Stimulated activated CD4-positive, alpha-beta T cell treated with anti-CD3 and anti-CD28 coated beads, Interleukin-12 subunit alpha, Interleukin-12 subunit beta, amount 100 ng/mL, for 48 hours (primary cell): Measurements from ENCODE around the gene SLC25A22.

ENCODE experiments used
- DNase-seq, 3 donors: peaks; one replicate each; pipeline ENCODE4 v3.0.0-alpha.2; 2020; ENCODE audit warnings: low read depth in 2 of 3, low spot score in 1 of 3

The SLC25A22 gene

GRCh38 chr11:774873-775592 lies 23.0 kb downstream of the SLC25A22 start:
- no peak for DNase-seq

GRCh38 chr11:773830-774229 lies 24.3 kb downstream of the SLC25A22 start:
- no peak for DNase-seq

DNA sequence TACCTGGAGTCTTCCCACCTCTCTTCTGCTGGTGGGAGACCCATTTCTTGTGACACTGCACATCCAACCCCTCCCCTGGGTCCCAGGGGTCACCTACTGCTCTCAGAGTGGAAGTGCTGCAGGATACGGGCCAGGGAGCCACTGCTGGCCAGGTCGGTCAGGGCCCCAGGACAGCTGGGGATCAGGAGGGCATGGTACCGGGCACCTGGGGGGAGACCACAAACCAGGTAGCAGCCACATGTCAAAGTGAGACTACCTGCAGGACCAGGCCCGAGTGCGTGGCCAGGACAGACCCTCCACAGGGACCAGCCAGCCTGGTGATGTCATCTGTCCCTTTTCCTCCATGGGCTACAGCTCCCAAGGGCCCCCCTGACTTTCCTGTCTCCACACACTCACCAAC lies 24.7 kb downstream of the SLC25A22 start:
- DNase-seq: no peak

DNA sequence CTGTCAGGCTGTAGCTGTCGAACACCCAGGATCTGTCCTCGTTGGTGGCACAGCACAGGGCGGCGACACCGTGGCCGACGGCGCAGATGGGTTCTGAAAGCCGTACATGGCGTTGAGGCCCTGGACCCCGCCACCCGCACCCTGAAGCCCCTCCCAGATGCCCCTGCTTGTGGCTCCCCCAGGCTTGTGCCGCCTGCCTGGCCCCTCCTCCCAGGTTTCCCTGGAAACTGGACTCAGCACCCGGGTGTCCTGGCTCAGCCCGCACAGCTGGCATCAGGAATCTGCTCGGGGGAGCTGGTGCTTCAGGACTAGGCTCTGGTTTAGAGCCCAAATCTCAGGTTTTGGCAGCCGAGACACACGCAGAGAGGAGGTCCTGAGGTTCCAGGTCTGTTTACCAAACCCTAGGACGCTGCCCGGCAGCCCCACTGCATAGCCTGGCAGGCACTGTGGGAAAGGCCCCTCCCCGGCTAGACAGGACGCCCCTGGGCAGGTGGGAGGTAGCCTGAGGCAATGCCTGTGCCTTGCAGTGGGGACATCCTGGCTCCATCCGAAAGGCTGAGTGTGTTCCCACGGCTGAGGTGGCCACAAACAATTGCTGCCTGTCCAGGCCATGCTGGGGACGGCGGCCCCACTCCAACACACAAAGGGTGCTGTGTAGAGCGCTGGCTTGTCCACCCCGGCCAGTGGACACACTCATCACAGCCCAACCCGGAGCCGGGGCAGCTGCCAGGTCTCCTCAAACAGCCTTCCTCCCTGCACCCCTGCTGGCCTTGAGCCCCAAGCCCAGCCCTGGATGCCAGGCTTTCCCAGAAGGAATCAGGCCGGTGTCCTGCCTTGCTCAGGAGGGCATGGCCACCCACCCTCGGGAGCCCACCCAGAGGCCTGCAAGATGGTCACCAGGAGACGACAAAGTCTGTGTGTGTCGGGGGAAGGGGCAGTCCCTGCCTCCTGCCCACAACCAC lies 25.4 kb downstream of the SLC25A22 start:
- DNase-seq: no peak

GRCh38 chr11:771617-772204 lies 26.4 kb downstream of the SLC25A22 start:
- no peak for DNase-seq

DNA sequence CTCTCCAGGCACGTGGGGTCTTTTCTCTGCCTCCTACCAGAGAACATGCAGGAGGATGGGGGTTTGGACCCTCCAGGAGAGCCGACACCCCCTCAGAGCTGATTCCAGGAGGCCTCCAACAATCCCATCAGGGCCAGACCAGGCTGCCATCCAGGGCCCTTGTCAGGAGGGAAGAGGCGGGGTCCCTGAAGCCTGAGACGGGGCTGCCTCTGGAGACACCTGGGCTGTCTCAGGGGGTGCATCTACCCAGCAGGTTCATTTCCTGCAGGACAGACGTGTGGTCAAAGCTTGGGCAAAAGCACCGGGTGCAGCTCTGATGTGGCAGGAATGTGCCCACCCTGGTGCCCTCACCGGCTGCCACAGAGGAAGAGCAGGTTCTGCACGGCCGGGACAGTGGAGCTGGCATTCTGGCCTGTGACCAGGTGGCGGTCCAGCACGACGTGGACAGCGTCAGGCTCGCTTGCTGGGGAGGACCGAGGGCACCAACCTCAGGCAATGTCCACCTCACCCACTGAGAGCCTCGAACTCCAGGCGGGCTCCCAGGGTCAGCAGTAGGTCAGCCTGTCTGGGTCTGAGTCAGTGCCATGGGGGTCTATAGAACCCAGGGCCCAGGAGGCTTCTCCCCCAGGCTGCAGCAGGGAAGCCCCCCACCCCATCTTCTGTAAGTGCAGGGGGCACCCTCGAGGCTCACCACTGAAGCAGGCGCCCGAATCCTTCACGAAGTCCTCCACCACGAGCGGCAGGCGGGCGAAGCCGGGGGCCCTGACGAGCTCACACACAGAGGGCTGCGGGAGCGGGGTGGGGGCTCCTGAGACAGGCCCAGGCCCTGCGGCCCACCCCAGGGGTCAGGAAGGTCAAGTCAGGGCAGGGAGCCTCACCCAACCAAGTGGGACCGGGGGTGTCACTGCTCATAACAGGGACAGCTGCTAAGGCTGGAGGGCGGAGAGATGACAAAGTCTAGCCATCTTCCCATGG lies 27.2 kb downstream of the SLC25A22 start:
- DNase-seq: no peak

DNA sequence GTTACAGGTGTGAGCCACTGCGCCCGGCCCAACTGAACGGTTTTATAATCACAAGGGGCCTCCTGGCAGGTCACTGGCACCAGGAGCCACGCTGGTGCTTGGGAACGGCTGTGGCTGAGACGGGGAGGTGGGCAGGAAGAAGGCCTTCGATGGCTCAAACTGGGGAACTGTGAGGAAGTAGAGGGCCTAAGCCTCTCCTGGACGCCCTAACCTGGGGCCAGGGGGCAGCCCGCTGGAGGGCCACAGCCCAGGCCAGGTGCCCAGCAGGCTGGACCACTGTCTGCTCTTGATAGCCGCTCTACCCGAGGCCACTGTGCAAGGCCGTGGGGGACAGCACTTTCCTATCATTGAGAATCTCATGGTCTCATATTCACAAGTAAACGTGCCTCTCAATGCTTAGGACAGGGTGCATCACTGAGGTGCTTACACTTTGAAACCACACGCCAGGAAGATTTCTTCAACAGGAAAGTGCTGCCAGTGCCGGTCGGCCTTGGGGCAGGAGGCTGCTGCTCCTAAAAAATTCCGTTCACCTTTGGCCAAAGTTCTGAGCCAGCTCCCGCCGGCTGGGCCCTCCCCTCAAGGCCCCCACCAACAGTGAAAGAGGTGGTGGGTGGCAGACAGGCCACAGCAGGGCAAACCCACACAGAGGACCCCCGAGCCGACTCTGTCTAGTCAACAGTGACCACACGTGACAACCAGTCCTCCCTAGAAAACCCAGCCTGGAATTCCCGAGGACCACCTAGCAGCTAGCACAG lies 28.0 kb downstream of the SLC25A22 start:
- DNase-seq: no peak

DNA sequence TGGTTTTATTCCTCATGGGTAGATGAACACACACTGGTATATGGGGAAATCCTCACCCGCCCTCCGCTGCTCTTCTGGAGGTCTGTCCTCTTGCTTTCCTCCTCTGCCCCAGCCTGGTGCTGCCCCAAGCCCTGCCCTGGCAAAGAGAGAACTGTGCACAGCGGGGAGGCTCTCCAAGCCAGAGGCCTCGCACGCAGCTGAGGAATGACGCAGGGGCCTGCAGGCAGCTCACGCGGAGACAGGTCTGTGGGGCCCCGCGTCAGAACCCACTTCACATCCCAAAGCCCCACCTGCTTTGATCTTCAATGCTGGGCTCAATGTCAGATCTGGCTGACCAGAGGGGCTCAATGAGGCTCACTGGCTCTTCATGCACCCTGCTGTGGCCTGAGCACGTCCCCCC lies 30.8 kb downstream of the SLC25A22 start:
- no peak for DNase-seq

- no peak for DNase-seq
Observed at GRCh38 chr11:766936-767210, 31.2 kb downstream of the SLC25A22 start.

- no peak for DNase-seq
Observed at GRCh38 chr11:766106-766935, 31.8 kb downstream of the SLC25A22 start.

DNA sequence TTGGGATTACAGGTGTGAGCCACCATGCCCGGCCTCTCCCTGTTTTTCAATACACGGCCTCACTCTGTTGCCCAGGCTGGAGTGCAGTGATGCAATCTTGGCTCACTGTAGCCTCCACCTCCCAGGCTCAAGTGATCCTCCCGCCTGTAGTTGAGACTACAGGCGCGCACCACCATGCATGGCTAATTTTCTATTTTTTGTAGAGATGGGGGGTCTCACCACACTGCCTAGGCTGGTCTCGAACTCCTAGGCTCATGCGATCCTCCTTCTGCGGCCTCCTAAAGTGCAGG lies 32.3 kb downstream of the SLC25A22 start:
- DNase-seq: no peak

DNA sequence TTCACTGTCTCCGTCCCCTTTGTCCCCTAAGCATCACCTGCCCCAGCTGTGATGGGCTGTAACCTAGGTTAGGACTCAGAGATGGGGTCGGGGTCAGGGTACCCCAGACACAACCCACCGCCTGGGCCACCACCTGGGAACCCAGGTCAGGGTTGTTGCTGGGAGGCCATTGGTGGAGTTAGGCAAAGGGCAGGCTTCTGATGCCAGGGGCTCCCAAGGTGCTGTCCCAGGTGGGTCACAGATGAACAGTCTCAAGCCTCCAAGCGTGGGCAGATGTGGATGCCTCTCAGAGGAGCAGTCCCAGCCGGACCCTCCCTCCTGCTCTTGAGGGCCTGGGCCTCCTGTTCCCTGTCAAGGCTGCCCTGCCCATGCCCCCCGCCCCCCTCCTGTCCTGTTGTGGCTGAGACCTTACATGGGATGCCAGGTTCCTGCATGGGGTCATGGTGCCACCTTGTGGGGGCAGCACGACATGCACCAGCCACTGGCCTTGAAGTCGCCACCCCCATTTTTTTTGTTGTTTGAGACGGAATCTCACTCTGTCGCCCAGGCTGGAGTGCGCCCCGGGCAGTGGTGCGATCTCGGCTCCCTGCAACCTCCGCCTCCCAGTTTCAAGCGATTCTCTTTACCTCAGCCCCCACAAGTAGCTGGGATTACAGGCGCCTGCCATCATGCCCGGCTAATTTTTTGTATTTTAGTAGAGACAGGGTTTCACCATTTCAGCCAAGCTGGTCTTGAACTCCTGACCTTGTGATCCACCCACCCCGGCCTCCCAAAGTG lies 32.9 kb downstream of the SLC25A22 start:
- DNase-seq: peak in 2 of 3 donors; percentile 28 to 52

- no peak for DNase-seq
Observed at GRCh38 chr11:764322-765024, 33.6 kb downstream of the SLC25A22 start.

DNA sequence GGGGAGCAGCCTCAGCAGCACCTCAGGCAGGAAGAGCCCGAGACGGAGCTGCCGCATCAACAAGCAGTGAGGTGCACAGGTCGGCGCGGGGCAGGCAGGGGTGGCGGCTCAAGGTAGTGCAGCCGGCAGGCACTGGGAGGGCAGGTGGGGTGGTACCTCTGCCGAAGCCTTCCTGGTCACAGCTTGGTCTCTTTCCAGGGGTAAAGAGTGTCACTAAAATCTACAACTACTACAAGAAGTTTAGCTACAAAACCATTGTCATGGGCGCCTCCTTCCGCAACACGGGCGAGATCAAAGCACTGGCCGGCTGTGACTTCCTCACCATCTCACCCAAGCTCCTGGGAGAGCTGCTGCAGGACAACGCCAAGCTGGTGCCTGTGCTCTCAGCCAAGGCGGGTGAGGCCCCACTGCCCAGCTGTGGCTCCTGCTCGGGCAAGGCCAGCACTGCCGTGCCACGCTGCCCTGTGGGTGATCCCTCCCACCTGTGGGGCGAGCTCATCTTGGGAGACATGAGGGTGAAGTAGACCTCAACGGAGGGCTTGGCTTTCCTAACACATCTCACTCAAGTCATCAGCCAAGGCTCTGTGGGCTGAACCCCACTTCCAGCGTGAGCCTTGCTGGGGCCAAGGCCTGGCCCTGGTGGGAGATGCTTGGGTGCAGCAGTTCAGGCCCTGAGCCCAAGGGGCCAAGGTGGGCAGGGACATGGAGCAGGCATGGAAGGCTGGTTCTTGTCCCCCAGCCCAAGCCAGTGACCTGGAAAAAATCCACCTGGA lies 34.3 kb downstream of the SLC25A22 start:
- DNase-seq: no peak

GRCh38 chr11:763073-763463 lies 35.0 kb downstream of the SLC25A22 start:
- no peak for DNase-seq

- DNase-seq: no peak
Observed at GRCh38 chr11:762421-763072, 35.5 kb downstream of the SLC25A22 start.

- no peak for DNase-seq
Observed at GRCh38 chr11:761526-762108, 36.5 kb downstream of the SLC25A22 start.
